ENCODE measurements around the gene TPSB2.

The TPSB2 gene

GRCh38 chr16:1220098-1220728, 9.8 kb downstream of the TPSB2 start:
- DNase-seq (ENCODE audit: low read depth): no peak

DNA sequence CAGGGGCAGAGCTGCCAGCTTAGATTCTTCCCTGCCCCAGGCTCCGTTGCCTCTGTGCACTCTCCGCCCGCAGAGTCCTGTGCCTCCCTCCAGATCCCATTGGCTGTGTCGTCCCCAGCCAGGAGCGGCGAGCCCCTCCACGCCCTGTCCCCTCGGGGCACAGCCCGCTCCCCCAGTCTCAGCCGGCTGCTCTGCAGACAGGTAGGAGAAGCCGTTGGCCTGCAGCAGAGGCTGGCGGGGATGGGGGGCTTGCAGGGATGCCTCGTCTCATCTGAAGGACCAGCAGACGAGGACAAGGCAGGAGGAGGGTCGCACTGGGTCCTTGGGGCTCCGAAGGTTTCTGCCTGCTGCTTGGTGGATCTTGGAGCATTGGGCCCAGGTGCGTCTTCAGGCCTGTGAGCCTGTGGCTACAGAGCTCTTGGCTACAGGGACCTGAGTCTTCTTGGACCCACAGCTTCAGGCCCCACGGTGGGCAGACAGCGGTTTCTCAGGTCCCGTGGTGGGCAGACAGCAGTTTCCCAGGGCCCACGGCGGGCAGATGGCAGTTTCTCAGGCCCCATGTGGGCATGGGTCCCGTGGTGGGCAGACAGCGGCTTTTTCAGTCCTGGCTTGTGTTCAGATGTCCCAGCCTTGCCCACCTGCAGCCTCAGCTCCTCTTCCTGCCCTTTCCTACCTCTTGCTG, 10.9 kb downstream of the TPSB2 start:
- no peak for DNase-seq (ENCODE audit: low read depth)

DNA sequence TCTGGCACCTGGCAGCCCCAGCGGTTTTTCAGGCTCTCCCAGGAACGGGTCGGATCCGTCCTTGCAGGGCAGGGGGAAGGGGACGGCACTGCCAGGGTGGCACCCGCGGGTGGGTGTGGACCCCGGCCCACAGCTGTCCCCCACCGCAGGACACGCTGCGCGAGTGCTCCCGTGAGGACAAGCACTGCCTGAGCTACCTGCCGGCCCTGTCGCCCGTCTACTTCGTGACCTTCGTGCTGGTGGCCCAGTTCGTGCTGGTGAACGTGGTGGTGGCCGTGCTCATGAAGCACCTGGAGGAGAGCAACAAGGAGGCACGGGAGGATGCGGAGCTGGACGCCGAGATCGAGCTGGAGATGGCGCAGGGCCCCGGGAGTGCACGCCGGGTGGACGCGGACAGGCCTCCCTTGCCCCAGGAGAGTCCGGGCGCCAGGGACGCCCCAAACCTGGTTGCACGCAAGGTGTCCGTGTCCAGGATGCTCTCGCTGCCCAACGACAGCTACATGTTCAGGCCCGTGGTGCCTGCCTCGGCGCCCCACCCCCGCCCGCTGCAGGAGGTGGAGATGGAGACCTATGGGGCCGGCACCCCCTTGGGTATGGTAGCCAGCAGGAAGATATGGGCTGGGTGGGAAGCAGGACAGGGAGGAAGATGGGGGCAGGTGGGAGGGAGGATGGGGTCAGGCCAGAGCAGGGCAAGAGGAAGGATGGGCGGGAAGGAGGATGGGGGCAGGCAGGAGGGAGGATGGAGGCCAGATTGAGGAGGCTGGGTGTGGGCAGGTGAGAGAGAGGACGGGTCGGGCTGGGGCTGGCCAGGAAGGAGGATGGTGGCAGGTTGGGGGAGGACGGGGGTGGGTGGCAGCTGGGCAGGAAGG, 11.7 kb downstream of the TPSB2 start:
- no peak for DNase-seq (ENCODE audit: low read depth)

DNA sequence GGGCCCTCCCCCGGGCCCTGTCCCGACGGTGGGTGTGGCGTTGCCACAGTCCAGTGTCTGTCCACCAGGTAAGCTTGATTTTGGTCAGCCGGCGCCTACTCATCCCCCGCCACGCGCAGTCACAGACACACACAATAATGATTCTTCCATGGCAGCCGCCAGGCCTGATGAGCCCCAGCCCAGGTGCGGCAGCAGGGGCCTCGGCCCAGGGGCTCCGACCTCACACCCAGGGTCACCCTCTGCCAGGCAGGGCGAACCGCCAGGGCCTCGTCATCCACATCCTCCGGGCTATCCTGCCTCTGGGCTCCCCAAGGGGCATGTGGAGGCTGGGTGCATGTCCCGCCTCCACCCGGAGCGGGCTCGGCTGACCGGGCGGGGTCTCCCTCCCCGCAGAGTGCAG, 12.5 kb downstream of the TPSB2 start:
- DNase-seq (ENCODE audit: low read depth): no peak

DNA sequence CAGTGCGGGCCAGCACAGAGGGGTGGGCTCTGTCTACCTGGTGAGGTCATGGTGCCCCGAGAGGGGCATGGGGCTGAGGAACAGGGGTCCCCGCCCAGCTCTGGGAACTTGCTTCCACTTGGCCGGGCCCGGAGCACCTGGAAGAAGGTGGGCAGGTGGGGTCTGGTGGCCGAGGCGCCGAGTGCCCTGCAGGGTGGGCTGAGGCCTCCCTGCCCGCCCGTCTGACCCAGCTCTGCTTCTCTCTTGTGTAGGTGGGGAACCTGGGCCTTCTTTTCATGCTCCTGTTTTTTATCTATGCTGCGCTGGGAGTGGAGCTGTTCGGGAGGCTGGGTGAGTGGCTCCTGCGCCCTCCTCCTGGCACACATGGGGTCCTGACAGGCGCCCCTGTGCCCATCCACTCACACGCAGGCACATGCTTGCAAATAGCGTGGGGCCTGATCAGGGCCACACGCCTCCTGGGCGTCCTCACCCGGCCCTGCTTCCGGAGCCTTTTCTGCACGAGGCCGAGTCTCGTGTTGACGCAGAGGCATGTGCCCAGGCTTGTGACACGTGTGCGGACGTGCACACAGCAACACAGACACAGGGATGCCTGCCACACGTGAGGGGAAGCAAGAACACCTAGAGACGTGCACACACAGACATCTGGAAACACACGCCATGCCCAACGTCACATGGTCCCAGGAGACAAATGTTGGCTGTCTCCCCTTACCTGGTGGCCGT, 13.1 kb downstream of the TPSB2 start:
- DNase-seq (ENCODE audit: low read depth): no peak

GRCh38 chr16:1216296-1216619, 13.7 kb downstream of the TPSB2 start:
- no peak for DNase-seq (ENCODE audit: low read depth)

DNA sequence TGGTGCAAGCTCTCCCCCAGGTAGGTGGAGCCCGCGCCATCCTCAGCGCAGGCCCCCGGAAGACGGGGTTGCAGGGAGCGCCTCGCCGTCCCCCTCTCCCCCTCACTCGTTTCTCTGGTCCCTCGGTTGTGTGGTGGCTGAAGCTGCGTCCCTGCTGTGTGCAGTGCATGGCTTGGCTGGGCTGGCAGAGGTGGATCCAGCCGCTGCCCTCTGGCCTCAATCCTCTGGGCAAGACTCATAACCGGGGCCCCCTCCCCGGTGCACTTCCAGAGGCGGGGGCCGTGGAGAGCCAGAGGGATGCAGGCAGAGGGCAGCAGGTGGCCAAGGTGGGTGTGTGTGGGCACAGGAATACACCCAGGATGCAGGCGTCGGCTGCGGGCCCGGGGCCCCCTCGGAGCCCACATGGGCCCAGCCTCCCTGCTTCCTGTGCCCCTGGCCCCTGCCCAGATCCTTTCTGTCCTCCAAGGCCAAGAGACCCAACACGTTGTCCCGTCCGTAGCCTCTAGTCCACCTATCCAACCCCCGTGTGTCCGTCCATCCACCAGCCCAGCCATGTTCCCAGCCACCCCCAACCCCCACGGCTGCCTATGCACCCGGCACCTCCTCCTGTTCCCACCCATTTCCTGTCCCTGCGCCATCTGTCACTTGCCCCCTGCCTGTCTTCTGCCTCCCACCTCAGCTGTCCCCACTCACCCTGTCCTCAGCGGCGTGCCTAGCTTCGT, 14.2 kb downstream of the TPSB2 start:
- no peak for DNase-seq (ENCODE audit: low read depth)

DNA sequence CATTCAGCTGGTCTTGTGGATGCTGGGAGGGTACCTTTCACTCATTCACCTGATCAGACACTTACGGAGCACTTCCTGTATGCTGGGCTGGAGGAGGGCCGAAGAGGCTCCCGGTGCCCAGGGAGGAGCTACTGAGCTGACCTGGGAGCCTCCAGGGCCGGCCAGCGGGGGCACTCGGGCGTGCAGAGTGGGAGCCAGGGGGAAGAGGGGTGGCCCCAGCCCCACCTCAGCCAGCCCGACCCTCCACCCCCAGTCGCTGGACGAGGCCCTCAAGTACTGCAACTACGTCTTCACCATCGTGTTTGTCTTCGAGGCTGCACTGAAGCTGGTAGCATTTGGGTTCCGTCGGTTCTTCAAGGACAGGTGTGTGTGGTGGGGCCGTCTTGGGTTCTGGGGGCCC, 15.3 kb downstream of the TPSB2 start:
- no peak for DNase-seq (ENCODE audit: low read depth)

DNA sequence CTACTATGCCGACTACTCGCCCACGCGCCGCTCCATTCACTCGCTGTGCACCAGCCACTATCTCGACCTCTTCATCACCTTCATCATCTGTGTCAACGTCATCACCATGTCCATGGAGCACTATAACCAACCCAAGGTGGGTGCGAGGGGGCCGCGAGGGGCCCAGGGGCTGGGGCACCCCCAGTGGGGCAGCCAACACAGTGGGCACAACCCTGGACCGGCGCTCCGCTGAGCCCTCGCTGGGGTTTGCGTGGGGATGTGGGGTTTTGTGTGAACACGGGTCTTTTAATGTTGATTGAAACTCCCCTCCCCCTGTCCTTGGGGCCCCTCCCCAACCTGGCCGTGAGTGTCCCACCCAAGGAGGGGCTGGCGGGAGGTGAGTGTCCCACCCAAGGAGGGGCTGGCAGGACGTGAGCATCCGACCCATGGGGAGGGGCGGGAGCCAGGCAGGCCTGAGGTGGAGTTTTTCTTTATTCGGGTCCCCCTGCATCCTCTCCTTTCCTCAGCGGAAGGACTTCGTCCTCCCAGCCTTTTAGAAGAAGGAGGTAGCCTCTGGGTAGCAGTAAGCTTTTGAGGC, 16.1 kb downstream of the TPSB2 start:
- DNase-seq (ENCODE audit: low read depth): no peak

DNA sequence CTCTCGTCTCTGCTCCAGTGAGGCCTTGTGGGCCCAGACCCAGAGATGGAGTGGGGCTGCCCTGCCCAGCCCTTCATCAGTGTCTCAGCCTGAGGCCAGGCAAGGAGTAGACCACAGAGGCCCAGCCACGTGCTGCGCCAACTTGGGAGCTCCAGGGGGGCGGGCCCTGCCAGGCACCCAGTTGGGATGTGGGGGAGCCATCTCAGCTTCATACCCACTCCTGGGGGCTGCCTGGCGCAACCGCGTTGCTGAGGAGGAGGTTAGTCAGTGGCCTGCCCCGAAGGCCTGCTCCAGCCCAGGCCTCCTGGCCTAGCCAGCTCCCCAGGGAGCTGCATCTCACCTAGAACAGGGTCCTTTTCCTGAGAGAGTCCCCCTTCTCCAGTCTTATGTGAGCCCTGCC, 16.8 kb downstream of the TPSB2 start:
- no peak for DNase-seq (ENCODE audit: low read depth)

DNA sequence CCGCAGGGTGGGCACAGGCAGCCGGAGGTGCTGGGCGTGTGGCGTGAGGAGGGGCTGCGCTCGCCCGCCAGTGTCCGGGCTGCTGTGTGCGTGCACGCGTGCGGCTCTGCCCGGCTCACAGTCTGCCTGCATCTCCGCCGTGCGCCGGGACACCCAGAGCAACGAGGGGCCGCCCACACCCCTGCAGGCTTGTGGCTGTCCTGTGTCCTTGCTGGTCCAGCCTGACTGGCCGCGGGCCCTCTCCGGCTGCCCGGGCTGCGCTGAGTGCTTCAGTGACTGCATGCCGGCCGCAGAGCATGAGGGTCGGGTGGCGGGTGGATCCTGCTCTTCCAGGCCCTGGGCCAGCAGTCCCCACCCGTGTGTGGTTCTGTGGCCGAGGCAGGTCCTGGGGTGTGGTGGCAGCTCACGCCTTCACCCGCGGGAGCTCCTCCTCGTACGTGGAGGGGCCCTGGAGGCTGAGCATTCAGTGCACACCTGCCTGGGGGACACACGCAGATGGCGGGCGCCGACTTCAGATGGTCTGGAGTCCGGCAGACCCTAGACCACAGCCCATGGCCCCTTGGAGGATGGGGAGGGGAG, 17.3 kb downstream of the TPSB2 start:
- no peak for DNase-seq (ENCODE audit: low read depth)

GRCh38 chr16:1211451-1212268, 18.3 kb downstream of the TPSB2 start:
- DNase-seq (ENCODE audit: low read depth): no peak

DNA sequence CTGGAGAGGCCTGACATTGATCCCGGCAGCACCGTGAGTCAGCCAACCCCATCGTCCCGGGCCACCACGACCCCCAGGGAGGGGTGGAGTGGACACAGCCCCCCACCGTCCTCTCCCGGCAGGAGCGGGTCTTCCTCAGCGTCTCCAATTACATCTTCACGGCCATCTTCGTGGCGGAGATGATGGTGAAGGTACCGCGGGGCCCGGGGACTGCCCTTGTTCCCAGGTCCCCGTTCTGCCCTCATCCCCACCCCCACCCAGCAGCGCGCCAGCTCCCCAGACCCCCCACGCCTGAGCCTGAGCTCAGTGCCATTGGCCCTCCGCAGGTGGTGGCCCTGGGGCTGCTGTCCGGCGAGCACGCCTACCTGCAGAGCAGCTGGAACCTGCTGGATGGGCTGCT, 19.5 kb downstream of the TPSB2 start:
- DNase-seq (ENCODE audit: low read depth): no peak

- no peak for DNase-seq (ENCODE audit: low read depth)
These were observed 20.9 kb downstream of the TPSB2 start for GRCh38 chr16:1209081-1209480.

- DNase-seq (ENCODE audit: low read depth): no peak
These were observed 21.6 kb downstream of the TPSB2 start for GRCh38 chr16:1208239-1208830.

DNA sequence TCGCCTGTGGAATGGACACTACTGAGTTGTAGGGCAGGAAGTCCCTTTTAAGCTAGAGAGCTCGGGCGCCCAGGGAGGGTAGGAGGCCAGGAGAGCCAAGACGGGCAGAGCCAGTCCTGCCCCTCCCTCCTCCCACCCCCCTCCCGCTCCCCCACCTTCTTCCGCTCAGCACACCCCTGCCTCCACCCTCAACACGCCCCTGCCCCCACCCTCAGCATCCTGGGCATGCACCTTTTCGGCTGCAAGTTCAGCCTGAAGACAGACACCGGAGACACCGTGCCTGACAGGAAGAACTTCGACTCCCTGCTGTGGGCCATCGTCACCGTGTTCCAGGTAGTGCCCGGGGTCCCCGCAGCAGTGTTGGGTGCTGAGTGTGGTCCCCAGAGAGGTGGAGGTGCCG, 23.2 kb downstream of the TPSB2 start:
- DNase-seq (ENCODE audit: low read depth): no peak

- no peak for DNase-seq (ENCODE audit: low read depth)
These were observed 23.7 kb downstream of the TPSB2 start for GRCh38 chr16:1206326-1206725.

DNA sequence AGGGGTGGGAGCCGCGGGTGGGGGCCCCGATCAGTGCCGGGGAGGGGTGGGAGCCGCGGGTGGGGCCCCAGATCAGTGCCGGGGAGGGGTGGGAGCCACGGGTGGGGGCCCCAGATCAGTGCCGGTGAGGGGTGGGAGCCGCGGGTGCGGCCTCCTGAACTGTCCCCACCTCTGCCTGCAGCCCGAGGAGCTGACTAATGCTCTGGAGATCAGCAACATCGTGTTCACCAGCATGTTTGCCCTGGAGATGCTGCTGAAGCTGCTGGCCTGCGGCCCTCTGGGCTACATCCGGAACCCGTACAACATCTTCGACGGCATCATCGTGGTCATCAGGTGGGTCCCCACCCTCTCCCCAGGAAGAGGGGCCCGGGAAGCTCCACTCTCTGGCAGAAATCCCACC, 25.1 kb downstream of the TPSB2 start:
- DNase-seq (ENCODE audit: low read depth): no peak

- no peak for DNase-seq (ENCODE audit: low read depth)
These were observed 27.7 kb downstream of the TPSB2 start for GRCh38 chr16:1202274-1202673.

DNA sequence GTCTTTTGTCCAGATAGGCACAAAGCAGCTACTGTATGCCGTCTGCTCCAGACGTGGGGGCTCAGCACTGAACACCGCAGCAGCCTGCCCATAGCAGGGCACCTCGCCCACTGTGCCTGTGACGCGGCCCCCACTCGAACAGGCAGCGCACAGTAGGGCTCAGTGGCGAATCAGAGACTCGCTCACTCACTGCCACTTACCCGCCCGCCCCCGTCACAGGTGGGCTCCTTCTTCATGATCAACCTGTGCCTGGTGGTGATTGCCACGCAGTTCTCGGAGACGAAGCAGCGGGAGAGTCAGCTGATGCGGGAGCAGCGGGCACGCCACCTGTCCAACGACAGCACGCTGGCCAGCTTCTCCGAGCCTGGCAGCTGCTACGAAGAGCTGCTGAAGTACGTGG, 28.5 kb downstream of the TPSB2 start:
- no peak for DNase-seq (ENCODE audit: low read depth)
